Ascending aorta (tissue), 2 donors: ENCODE results near the gene CNTNAP2. TPM values are rescaled to one million over a fixed set of nuclear protein-coding genes. Genes with fewer than 3 reads are reported as not detected.

Source experiments
- DNase-seq, 2 donors: peaks; one replicate each; pipeline ENCODE4 v3.0.0-alpha.2; 2019; ENCODE audit warnings: low spot score in 2 of 2
- H3K27ac ChIP-seq, 2 donors: fragments of 200-600 bp; sonication (generic); one replicate each; pipeline ENCODE4 v1.5.1; 2016 to 2017; ENCODE audit warnings: mild to moderate bottlenecking in 1 of 2
- H3K27me3 ChIP-seq: fragments of 200-600 bp; sonication (generic); one replicate; pipeline ENCODE4 v1.5.1; 2017
- H3K36me3 ChIP-seq, 2 donors: fragments of 200-600 bp; sonication (generic); one replicate each; pipeline ENCODE4 v1.5.1; 2016
- H3K4me1 ChIP-seq, 2 donors: fragments of 200-600 bp; sonication (generic); one replicate each; pipeline ENCODE4 v1.5.1; 2016 to 2017; ENCODE audit warnings: mild to moderate bottlenecking in 1 of 2
- H3K4me3 ChIP-seq, 2 donors: fragments of 200-600 bp; sonication (generic); one replicate each; pipeline ENCODE4 v1.5.1; 2016 to 2017; ENCODE audit warnings: mild to moderate bottlenecking in 1 of 2
- H3K9me3 ChIP-seq, 2 donors: fragments of 200-600 bp; sonication (generic); one replicate each; pipeline ENCODE4 v1.5.1; 2016
- intact Hi-C: fragments of 100-400 bp; cut with DNase I; formaldehyde crosslinking; loops from one replicate; pipeline ENCODE4 v1.15.1; 2023
- total RNA-seq: library from RNA; depleted of rRNA; stranded (reverse); fragments of >200 nt; gene quantifications from one replicate; pipeline ENCODE4 v1.1.0, GENCODE V29; 2016
- TF ChIP-seq, protein P1 (sequence below), 3 experiments: fragments of 200-600 bp in 2 of 3; fragments of 450-650 bp in 1 of 3; sonication (generic) in 2 of 3; IDR thresholded peaks; one replicate each; pipeline ENCODE4 v1.5.1; 2016 to 2019; ENCODE audit warnings: antibody characterized with exemption in 3 of 3, mild to moderate bottlenecking in 1 of 3, moderate library complexity in 1 of 3

CNTNAP2 gene
- total RNA-seq, 1 donor from 2014 or later = not detected

DNA sequence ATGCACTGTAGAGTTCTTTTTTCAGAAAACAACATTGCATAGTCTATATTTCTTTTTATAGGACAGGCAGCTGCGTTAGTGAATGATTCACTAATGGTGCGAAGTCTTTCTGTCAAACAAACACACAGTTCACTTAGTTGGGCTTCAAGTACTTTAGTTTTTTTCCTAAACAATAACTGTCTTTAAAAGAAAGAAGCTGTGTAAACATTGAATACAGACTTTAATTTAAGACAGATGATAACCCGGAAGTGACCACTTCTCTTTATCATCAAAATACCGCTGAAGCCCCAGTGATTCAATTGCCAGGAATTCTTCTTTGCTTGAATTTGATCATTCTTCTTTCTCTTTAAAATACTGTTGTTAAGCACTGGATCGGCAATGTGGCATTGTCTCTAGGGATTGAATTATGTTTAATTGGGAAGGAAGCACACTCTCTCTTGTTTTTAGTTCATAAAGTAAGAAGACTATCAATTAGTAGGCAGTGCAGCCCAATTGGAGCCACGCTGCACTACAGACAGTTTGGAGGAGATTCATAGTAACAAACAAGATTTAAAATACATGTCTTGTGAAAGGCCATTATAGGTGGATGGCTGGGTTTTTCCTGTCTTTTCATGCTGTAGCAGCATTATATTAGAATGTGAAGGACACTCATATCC is 30.4 kb downstream of the CNTNAP2 start:
- Histone ChIP-seq H3K4me3 (no peak overlapping the region), H3K27ac (no peak overlapping the region), H3K27me3 (no peaks in the 10 kb centered on the region), H3K36me3 (no peaks in the 10 kb centered on the region), H3K9me3 (no peaks in the 10 kb centered on the region), H3K4me1 (no peaks in the 10 kb centered on the region)
- TF ChIP-seq, protein P1, sequence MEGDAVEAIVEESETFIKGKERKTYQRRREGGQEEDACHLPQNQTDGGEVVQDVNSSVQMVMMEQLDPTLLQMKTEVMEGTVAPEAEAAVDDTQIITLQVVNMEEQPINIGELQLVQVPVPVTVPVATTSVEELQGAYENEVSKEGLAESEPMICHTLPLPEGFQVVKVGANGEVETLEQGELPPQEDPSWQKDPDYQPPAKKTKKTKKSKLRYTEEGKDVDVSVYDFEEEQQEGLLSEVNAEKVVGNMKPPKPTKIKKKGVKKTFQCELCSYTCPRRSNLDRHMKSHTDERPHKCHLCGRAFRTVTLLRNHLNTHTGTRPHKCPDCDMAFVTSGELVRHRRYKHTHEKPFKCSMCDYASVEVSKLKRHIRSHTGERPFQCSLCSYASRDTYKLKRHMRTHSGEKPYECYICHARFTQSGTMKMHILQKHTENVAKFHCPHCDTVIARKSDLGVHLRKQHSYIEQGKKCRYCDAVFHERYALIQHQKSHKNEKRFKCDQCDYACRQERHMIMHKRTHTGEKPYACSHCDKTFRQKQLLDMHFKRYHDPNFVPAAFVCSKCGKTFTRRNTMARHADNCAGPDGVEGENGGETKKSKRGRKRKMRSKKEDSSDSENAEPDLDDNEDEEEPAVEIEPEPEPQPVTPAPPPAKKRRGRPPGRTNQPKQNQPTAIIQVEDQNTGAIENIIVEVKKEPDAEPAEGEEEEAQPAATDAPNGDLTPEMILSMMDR (IDR thresholded peaks at IDR 0.05) = no peak
- intact Hi-C loops = no loop called here
- no peak for DNase-seq

DNA sequence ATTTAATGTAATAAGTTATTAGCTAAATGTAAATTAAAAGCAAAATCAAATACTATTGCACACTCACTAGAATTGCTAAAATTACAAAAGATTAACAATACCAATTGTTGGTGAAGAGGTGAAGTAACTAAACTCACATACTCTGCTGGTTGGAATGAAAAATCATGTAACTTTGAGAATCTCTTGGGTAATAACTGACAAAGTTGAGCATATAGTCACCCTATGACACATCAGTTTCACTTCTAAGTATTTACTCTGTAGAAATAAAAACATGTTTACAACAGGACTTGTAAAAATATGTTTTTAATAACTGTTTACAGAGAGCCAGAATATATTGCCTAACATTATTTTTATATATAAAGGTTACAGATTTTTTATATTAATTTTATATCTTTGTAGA is 33.6 kb downstream of the CNTNAP2 start:
- Histone ChIP-seq H3K27me3 (no peaks in the 10 kb centered on the region), H3K27ac (no peak overlapping the region), H3K36me3 (no peaks in the 10 kb centered on the region), H3K9me3 (no peaks in the 10 kb centered on the region), H3K4me3 (no peak overlapping the region), H3K4me1 (no peaks in the 10 kb centered on the region)
- intact Hi-C loops = no loop called here
- no peak for DNase-seq
- TF ChIP-seq, protein P1 (IDR thresholded peaks at IDR 0.05) = no peak

DNA sequence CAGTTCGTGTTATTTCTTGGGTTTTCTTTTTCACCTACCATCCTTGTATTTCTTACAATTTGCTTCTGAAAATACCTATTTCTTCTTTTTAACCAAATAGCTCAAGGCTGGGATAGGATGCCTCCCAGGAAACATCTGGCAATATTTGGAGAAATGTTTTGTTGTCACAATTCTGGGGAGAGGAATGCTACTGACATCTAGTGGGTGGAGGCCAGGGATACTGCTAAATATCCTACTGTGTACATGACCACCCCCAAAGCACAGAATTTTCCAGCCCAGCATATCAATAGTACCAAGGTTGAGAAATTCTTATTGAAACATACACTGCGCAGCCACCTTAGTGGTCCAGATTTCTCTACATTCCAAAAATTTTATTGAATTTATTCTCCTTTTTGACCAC is 55.5 kb downstream of the CNTNAP2 start:
- TF ChIP-seq, protein P1 (IDR thresholded peaks at IDR 0.05) = no peak
- no peak overlapping the region for H3K4me3 ChIP-seq
- no peaks in the 10 kb centered on the region for H3K36me3 ChIP-seq
- DNase-seq = no peak
- no peaks in the 10 kb centered on the region for H3K27me3 ChIP-seq
- no peak overlapping the region for H3K27ac ChIP-seq
- H3K9me3 ChIP-seq = no peaks in the 10 kb centered on the region
- intact Hi-C loops = no loop called here
- H3K4me1 ChIP-seq = no peaks in the 10 kb centered on the region

DNA sequence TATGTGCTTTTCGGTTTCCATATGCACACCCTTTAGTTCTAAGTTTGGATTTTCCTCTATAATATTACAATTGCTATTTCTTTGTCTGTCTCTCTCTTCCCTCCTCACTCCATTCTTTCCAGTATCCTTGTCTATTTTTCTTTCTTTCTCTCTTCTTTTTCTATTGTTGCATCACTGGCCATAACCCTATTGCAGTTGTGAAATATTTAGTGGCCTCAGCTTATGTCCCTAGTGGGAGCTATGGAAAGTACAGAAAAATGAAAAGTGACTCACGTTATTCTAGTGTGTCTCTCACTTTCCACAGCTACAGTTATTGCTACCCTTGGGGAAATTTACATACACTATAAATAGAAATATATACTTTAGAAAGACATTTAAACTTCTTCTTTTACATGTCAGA is 59.1 kb downstream of the CNTNAP2 start:
- TF ChIP-seq, protein P1 (IDR thresholded peaks at IDR 0.05) = no peak
- DNase-seq = no peak
- Histone ChIP-seq H3K9me3 (no peaks in the 10 kb centered on the region), H3K4me3 (no peak overlapping the region), H3K27me3 (no peaks in the 10 kb centered on the region), H3K4me1 (no peaks in the 10 kb centered on the region), H3K36me3 (no peaks in the 10 kb centered on the region), H3K27ac (no peak overlapping the region)
- intact Hi-C loops = no loop called here

DNA sequence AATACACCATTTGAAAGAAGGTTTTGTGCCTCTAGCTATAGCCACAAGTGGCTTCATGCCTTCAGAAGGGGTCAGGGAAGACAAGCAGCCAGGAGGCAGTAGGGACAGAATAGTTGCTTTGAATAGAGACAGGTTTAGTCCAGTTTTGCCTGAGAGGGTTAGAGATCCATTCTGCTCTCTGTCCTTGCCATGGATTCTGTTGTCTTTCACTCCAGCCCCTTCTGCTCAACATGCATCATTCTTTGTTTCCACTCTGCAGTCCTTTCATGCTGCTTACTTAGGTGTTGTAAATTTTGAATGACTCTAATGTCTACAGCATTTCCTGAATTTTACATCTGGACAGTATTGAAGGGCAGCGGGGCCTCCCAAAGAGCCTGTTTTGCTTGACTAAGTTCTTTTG is 60.3 kb downstream of the CNTNAP2 start:
- H3K27me3 ChIP-seq = no peaks in the 10 kb centered on the region
- TF ChIP-seq, protein P1 (IDR thresholded peaks at IDR 0.05) = no peak

DNA sequence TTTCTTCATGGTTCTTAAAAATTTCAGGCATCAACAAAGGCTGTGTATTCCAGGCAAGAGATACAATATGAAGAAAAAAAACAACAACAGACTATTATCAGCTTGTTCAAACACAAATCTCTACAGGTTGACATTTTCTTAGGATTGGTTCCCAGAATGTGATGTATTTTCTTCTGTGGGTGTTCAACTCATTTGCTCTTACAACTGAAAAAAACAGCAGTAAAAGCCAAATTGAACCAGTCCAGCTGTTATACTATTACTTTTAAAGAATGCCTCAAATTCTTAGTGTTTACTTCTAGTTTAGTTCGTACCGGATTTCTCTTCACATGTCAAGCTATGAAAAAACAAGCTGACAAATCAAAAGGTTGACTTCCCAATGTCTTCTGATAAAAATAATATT is 60.7 kb downstream of the CNTNAP2 start:
- Histone ChIP-seq H3K4me3 (no peak overlapping the region), H3K27ac (no peak overlapping the region), H3K4me1 (no peaks in the 10 kb centered on the region), H3K27me3 (no peaks in the 10 kb centered on the region), H3K36me3 (no peaks in the 10 kb centered on the region), H3K9me3 (no peaks in the 10 kb centered on the region)
- intact Hi-C loops = no loop called here
- TF ChIP-seq, protein P1 (IDR thresholded peaks at IDR 0.05) = no peak
- no peak for DNase-seq

More for the DNA sequence above, 60.3 kb downstream of the CNTNAP2 start:
- H3K36me3 ChIP-seq = no peaks in the 10 kb centered on the region
- no peak overlapping the region for H3K4me3 ChIP-seq
- intact Hi-C loops = no loop called here
- H3K9me3 ChIP-seq = no peaks in the 10 kb centered on the region
- no peak for DNase-seq
- no peak overlapping the region for H3K27ac ChIP-seq
- no peaks in the 10 kb centered on the region for H3K4me1 ChIP-seq
